ENCODE measurements around the gene TRIM68.

GRCh38 chr11:4610258-4610935 lies 2.4 kb upstream of the TRIM68 start:
- TF ChIP-seq GATA2 (IDR thresholded peaks at IDR 0.05; ENCODE audit: low read depth, low read length) (no peak), GATA3 (IDR thresholded peaks at IDR 0.05; ENCODE audit: low read depth, low read length) (no peak)
